Astrocyte of the hippocampus (primary cell): ENCODE data around the gene VPS50.

Experiments used
- DNase-seq: peaks from one replicate; pipeline ENCODE4 v3.0.0; 2011; ENCODE audit warnings: low read depth, low spot score

VPS50 gene

GRCh38 chr7:93409324-93409723 lies 177.2 kb downstream of the VPS50 start:
- DNase-seq = no peak
